HL-60 (cell line): ENCODE results near the gene ZFP36.

ENCODE experiments used
- DNase-seq, 2 experiments: peaks; one replicate each; pipeline ENCODE4 v3.0.0-alpha.2; 2010 to 2020; ENCODE audit warnings: low read depth in 1 of 2, low spot score in 1 of 2
- H3K27ac ChIP-seq: fragments of 250-450 bp; sonication (Bioruptor Pico); replicated peaks from 2 replicates; pipeline ENCODE4 v1.5.1; 2020; ENCODE audit warnings: mild to moderate bottlenecking, moderate library complexity
- H3K27me3 ChIP-seq: fragments of 250-450 bp; sonication (Bioruptor Pico); 2 replicates; pipeline ENCODE4 v1.5.1; 2021; ENCODE audit warnings: mild to moderate bottlenecking, moderate library complexity; ENCODE audit not compliant: insufficient read depth, poor library complexity, severe bottlenecking
- H3K4me3 ChIP-seq: replicated peaks from 2 replicates; pipeline ENCODE4 v1.5.1; 2011; ENCODE audit warnings: mild to moderate bottlenecking, control low read depth, low read length; ENCODE audit not compliant: insufficient read depth
- CTCF ChIP-seq: IDR thresholded peaks from one replicate; pipeline ENCODE4 v1.5.1; 2011; ENCODE audit warnings: low read length, control low read depth, inconsistent platforms; ENCODE audit not compliant: insufficient read depth
- GABPA ChIP-seq: IDR thresholded peaks from 2 replicates; pipeline ENCODE4 v1.6.1; 2012; ENCODE audit warnings: low read depth
- POLR2AphosphoS5 ChIP-seq: IDR thresholded peaks from 2 replicates; pipeline ENCODE4 v1.6.1; 2012; ENCODE audit warnings: low read depth
- REST ChIP-seq: IDR thresholded peaks from 2 replicates; pipeline ENCODE4 v1.6.1; 2012; ENCODE audit warnings: low read depth; ENCODE audit not compliant: insufficient replicate concordance
- SPI1 ChIP-seq: IDR thresholded peaks from 2 replicates; pipeline ENCODE4 v1.6.1; 2012; ENCODE audit warnings: low read depth, mild to moderate bottlenecking, borderline replicate concordance

The ZFP36 gene

GRCh38 chr19:39402346-39403300 is 4.0 kb upstream of the ZFP36 start:
- peak; percentile 89 to 93 for DNase-seq
- Histone ChIP-seq H3K4me3 (peak overlapping the region; percentile 28), H3K27me3 (no peaks in the 10 kb centered on the region), H3K27ac (peak overlapping the region; percentile 91)
- TF ChIP-seq SPI1 (0 out of 2 replicates have a peak, but pooled peaks have one; percentile 21), POLR2AphosphoS5 (peak; percentile 82), CTCF (no peak), REST (peak; percentile 29), GABPA (peak; percentile 29; the same call in 1 of the 2 replicates)

- Histone ChIP-seq H3K27ac (peak overlapping the region; percentile 91), H3K4me3 (peak overlapping the region; percentile 28), H3K27me3 (no peaks in the 10 kb centered on the region)
- peak; percentile 83 to 94 for DNase-seq
- TF ChIP-seq REST, result no peak
- no peak for TF ChIP-seq SPI1
- no peak for TF ChIP-seq POLR2AphosphoS5
- TF ChIP-seq GABPA, result no peak
- TF ChIP-seq CTCF, result no peak
Observed at GRCh38 chr19:39403331-39404312, 3.0 kb upstream of the ZFP36 start.

GRCh38 chr19:39405261-39405957 is 1.2 kb upstream of the ZFP36 start:
- Histone ChIP-seq H3K27me3 (no peaks in the 10 kb centered on the region), H3K4me3 (no peak overlapping the region), H3K27ac (no peak overlapping the region; the same call in 1 of the 2 replicates)
- TF ChIP-seq GABPA, result no peak
- no peak for TF ChIP-seq SPI1
- no peak for DNase-seq
